Coronary artery (tissue), 2 donors: ENCODE measurements around the gene INPP4A.

Experiments used
- DNase-seq: peaks from one replicate; pipeline ENCODE4 v3.0.0-alpha.2; 2017; ENCODE audit warnings: low spot score
- H3K27ac ChIP-seq, 2 donors: fragments of 200-600 bp; sonication (generic); one replicate each; pipeline ENCODE4 v1.5.1; 2016 to 2019
- H3K4me3 ChIP-seq: fragments of 200-600 bp; sonication (generic); 2 replicates; pipeline ENCODE4 v1.5.1; 2016; ENCODE audit warnings: mild to moderate bottlenecking, moderate library complexity
- TF ChIP-seq, protein P1 (sequence below): fragments of 200-600 bp; sonication (generic); IDR thresholded peaks from one replicate; pipeline ENCODE4 v1.5.1; 2019; ENCODE audit warnings: antibody characterized with exemption

The INPP4A gene

DNA sequence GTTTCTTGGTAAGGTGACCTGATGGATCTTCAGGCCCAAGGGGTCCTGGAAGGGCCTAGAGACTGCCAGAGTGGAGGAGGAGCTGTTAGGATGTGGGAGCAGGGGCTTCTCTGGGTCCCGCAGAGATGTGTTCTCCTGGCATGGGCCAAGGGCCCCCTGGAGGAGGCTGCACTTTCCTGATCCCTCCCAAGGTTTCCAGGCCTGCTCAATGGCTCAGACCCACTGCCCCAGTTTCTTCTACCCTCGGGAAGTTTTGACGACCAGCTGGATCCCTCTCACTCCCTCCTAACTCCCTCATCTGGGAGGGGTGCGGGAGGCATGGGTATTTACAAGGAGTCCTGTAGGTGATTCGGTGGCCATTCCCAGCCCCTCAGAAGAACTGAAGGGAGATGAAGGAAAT, 127.6 kb downstream of the INPP4A start:
- TF ChIP-seq, protein P1, sequence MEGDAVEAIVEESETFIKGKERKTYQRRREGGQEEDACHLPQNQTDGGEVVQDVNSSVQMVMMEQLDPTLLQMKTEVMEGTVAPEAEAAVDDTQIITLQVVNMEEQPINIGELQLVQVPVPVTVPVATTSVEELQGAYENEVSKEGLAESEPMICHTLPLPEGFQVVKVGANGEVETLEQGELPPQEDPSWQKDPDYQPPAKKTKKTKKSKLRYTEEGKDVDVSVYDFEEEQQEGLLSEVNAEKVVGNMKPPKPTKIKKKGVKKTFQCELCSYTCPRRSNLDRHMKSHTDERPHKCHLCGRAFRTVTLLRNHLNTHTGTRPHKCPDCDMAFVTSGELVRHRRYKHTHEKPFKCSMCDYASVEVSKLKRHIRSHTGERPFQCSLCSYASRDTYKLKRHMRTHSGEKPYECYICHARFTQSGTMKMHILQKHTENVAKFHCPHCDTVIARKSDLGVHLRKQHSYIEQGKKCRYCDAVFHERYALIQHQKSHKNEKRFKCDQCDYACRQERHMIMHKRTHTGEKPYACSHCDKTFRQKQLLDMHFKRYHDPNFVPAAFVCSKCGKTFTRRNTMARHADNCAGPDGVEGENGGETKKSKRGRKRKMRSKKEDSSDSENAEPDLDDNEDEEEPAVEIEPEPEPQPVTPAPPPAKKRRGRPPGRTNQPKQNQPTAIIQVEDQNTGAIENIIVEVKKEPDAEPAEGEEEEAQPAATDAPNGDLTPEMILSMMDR = no peak
- Histone ChIP-seq H3K4me3 (no peak overlapping the region), H3K27ac (no peak overlapping the region)
- DNase-seq = no peak

DNA sequence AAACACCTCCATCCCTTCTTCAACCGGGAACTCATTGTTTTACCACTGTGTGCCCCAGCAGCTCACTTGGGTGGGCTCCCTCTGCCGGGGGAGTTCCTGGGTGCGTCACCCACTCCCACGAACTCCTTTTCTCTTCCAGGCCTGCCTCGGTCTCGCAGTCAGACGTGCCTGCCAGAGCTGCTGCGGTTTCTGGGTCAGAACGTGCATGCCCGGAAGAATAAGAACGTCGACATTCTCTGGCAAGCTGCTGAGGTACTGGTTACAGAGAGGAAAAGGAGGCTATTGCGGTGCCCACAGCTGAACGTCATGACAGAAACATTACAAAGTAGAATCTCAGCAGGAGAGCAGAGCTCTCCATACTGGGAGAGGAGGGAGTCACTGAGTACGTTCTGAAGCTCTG, 128.0 kb downstream of the INPP4A start:
- DNase-seq = no peak
- no peak overlapping the region for H3K27ac ChIP-seq
- TF ChIP-seq, protein P1 = no peak
- H3K4me3 ChIP-seq = no peak overlapping the region

- Histone ChIP-seq H3K27ac (no peak overlapping the region), H3K4me3 (no peak overlapping the region)
- DNase-seq = peak; percentile 43
- TF ChIP-seq, protein P1 = no peak
These were observed 128.8 kb downstream of the INPP4A start for GRCh38 chr2:98573426-98573825.

DNA sequence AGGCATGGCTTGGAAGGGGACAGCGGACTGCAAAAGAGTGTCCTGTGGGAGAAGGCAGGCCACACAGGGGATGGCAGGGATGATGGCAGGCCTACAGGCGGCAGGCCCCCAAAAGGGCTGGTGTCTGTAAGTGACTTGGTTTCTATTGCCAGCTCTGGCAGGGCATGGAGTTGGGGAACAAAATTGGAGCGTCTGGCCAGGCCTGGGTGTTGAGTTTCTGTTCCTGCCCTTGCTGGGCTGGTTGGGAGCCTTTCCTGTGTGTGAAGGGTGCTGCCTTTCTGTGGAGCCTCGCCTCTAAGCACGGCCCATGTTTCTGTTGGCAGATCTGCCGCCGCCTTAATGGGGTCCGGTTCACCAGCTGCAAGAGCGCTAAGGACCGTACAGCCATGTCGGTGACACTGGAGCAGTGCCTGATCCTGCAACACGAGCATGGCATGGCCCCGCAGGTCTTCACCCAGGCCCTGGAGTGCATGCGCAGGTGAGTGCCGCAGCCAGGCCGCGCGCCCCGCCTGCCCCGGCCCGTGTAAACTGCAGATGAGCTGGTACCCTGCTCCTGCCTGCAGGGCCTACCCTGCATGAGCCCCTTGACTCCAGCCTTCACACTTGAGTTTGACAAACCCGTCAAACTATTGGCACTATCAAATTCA, 132.1 kb downstream of the INPP4A start:
- TF ChIP-seq, protein P1 = no peak
- no peak overlapping the region for H3K27ac ChIP-seq

DNA sequence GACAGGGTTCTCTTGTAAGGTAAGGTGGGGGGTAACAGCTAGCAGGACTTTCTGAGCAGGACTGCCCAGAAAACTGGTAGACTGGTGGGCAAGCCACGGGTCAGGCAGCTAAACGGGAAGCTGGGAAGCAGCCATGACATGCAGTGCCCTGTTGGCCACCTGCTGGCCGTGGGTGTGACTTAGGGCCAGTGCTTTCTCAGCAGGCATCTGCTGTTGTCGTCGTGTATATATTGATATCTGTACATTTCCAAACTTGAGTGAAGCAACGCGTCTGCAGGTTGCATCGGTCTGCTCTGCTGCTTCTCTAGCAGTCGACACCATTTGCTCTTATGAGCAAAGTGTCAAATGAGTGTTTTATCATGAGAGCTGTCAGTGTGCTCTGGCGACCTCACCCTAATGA, 132.7 kb downstream of the INPP4A start:
- no peak overlapping the region for H3K27ac ChIP-seq
- TF ChIP-seq, protein P1 = no peak
- DNase-seq = peak; percentile 2
- no peak overlapping the region for H3K4me3 ChIP-seq

More for the DNA sequence above, 132.1 kb downstream of the INPP4A start:
- DNase-seq = peak; percentile 43
- no peak overlapping the region for H3K4me3 ChIP-seq

- H3K27ac ChIP-seq = no peak overlapping the region
- DNase-seq = no peak
- no peak overlapping the region for H3K4me3 ChIP-seq
- TF ChIP-seq, protein P1 = no peak
These were observed 133.6 kb downstream of the INPP4A start for GRCh38 chr2:98578231-98578630.

- DNase-seq = peak; percentile 55
- TF ChIP-seq, protein P1 = no peak
- Histone ChIP-seq H3K27ac (no peak overlapping the region), H3K4me3 (no peak overlapping the region)
These were observed 135.3 kb downstream of the INPP4A start for GRCh38 chr2:98579926-98580325.
